ENCODE data around the gene EDN3.

EDN3 gene

DNA sequence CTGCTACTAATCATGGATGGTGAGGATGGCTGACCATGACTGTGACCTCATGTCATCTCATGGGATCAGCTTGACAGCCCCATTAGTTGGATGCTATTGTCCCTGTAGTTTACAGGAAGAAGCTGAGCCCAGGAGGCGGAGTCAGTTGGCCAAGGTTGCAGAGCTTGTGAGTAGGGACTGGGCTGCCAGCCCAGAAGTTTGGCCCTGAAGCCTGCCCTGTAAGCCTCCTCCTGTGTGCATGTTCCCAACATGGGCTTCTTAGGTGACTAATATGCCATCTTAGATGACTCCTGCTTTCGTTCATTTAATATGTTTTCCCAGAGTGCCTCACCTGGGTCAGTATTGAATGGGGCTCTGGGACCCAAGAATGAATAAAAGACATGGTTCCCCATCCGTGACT is 6.9 kb downstream of the EDN3 start:
- DNase-seq (ENCODE audit: insufficient read length, low spot score) (no peak), FAIRE-seq (no peak)

DNA sequence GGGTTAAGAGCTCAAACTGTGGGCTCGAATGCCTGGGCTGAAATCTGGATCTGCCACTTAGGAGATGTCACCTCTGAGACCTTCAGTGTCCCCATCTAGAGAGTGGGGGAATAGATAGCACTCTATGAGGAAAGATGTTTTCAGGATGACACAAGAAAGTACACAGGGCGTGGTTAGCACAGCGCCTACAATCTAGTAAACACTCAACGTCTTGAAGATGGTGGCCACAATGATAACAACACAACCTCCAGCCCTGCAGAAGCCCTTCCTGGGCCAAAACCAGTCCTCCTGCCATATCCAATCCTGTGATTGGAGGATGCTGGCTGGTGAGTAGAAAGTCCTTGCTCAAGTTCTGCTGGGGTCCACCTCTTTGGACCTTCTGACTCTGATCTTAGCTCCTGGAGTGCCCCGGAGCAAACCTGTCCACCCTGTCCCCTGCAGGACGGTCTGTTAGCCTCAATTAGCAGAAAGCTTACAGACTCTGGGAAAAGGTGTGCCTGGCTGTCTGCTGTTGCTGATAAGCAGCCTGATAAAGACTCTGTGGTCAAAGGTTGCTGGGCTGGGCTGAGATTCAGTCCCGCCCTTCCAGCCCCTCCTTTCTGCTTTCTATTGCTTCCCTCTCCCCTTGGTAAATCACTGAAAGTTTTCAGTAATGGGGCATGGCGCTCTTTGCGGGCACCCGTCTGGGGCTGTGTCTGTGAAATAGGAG is 8.2 kb downstream of the EDN3 start:
- FAIRE-seq (peak; percentile 74), DNase-seq (ENCODE audit: insufficient read length, low spot score) (no peak)

DNA sequence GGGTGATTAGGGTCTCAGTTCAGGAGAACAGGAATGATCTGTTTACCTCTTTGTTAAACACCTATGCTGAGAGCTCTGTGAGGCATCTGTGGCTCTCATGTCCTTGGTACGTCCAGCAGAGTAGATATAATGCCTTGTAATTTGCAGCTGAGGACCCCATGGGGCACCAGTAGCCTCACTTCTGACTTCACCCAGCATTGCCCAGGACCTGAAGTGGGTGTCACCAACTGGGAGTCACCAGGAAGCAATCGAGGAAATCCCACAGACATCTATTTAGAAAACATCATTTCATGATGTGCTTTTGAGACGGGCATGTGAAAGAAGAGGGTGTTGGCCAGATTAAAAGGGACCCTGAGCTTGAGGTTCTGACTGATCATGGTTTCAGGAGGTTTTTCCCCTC is 8.8 kb downstream of the EDN3 start:
- FAIRE-seq = peak; percentile 67
- no peak for DNase-seq (ENCODE audit: insufficient read length, low spot score)

DNA sequence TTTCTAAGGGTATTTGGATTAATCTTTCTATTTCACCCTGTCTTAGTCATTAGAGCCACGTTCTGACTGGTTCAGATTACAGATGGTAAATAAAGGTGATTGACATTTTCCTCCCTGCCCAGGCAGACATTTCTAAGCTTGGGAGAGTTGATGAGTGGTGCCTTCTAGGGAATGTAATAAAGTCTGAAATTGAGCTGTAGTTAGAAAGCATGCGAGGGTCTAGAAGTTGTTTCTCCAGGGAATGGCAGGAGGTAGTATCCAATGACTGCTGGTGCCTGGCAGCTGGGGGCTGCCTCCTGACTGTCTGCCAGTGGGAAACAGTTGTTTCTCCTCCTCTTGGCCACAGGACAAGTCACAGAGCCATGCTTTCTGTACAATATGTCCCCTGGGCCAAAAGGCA is 14.6 kb downstream of the EDN3 start:
- FAIRE-seq (peak; percentile 92), DNase-seq (ENCODE audit: insufficient read length, low spot score) (no peak)

DNA sequence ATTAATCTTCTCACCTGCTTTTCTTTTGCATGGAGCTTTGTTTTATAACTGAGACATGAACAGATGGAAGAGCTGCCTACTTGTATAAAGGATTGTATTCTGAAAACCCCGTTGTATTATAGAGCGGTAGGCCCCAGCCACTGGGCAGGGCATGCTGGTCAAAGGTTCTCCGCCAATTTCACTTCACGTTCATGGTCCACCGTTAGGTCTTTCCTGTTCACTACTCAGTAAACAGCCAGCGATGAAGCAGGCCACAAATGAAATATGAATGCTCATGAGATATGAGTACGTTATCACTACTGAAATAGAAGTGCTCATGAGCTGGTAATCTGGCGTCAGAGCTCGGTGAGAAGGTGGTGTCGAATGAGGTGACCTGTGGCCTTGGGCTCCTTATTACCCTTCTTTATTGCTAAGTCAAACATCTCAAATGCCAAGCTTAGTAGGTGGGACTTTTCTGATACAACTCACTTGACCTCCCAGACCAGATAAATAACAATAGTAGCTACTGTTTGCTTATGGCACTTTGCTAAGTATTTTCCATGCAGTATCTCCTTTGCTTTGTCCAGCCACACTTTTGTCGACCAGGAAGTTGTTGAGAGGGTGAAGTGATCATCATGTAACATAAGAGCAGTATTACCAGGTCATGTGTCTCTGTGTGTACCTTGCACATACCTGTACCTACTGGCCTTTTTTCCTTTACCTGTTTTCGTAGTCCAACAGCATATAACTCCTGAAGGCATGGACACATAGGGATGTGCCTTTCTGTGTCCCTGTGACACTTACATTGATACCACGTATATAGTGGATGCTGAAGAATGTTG is 16.7 kb downstream of the EDN3 start:
- FAIRE-seq (peak; percentile 98), DNase-seq (ENCODE audit: insufficient read length, low spot score) (no peak)

DNA sequence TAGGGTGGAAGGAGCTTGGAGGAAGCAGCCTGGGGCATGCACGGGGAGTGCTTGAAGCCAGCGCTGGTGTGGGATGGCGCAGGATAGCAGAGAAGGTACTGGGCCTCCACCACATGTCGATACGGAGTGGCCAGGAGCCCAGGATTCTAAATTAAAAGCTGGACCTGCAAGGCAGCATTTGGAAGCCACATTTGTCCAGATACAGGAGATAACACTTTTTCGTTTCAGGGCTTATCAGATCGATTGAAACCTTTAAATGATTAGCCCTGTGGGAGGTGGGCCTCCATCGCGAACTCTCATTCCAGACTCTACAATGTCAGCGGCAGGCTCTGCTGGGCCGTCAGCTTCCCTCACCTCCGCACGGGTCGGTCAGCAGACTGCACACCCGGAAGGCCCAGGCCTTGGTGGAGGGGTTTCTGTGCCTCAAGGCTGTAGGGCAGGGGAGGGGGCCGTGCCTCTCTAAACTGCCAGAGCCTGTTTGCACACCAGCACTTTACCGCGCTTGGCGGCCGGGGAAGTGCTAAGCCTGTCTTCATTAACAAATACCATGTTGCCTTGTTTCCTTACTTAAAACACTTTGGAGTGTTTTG is 17.9 kb downstream of the EDN3 start:
- DNase-seq (ENCODE audit: insufficient read length, low spot score) (no peak), FAIRE-seq (peak; percentile 36)

DNA sequence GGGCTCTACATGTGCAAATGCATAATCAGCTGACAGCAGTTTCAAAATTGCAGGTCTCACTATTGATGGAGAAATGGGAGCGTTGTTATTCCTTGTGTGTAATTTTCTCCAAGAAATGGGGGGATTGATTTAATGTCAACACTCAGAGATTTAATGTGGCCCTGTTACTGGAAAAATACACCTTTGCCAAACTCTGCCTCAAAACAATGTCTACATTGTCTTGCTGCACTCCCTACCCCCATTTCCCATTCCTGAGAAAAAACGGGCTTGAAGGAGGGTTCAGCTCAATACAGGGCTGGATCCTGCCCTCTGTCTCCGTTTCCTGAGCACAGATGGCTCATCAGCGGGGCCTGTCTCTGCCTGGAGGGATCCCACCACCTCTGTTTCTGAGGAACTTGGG is 18.4 kb downstream of the EDN3 start:
- peak; percentile 67 for FAIRE-seq

DNA sequence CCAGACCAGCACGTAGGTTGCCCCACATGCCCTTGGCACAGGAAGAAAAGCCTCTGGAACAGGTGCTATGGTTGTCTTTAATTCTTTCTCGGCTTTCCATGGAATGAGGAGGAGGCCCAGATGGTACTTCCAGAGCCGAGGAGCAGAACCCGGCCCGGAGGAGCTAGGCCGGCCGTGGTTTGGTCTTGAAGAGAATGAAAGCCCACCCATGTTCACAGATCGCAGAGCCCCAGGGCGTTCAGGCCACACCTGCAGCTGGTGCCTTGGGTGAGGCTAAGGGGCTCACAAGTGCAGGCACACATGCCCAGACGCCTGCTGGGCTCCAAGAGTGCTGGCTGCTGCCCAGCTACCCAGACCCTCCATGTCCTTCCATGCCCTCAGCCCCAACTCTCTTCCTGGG is 20.0 kb downstream of the EDN3 start:
- FAIRE-seq = no peak
- no peak for DNase-seq (ENCODE audit: insufficient read length, low spot score)

More for the DNA sequence above, 18.4 kb downstream of the EDN3 start:
- no peak for DNase-seq (ENCODE audit: insufficient read length, low spot score)

DNA sequence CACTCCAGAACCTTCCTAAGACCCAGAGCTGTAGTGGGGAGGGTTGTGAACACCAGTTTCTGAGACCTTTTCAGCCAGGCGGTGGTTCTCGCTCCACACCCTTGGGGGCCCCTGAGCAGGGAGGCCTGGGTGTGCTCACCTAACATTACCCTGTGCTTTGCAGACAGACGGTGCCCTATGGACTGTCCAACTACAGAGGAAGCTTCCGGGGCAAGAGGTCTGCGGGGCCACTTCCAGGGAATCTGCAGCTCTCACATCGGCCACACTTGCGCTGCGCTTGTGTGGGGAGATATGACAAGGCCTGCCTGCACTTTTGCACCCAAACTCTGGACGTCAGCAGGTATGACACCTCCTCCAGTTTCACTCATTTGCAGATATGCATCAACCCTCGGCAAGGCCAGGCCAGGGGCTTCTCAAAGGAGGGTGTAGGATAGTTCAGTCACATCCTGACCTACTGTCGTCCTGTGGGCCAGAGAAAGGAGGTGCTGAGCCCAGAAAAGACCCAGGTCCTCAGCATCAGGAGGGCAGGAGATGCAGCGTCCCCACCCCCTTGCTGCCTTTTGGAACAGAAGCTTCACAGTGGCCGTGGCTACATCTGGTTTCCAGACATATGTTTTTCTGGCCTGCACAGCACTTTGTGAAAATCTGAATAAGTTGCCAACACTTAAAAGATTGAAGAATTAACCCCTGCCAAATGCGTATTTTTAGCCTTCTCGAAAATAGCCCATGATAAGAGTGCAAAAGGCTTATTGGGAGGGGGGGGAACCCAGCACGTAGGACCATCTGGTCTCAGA is 20.6 kb downstream of the EDN3 start:
- FAIRE-seq = peak; percentile 49
- DNase-seq (ENCODE audit: insufficient read length, low spot score) = no peak

DNA sequence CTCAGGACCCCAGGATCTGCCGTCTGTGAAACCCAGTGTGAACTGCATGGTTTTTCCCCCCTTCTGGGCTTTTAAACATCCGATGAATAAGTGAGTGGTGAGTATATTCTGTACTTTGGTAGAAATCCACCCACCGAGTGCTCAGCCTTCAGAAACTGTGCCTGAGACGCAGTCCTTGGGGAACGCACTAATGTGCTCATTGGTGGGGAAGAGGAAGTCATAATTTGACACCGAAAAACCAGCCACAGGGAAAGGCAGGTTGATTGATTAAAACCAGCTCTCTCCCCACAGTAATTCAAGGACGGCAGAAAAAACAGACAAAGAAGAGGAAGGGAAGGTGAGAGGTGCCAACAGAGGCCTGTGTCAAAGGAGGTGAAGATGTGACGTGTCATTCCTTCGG is 21.7 kb downstream of the EDN3 start:
- DNase-seq (ENCODE audit: insufficient read length, low spot score) (no peak), FAIRE-seq (peak; percentile 20)

DNA sequence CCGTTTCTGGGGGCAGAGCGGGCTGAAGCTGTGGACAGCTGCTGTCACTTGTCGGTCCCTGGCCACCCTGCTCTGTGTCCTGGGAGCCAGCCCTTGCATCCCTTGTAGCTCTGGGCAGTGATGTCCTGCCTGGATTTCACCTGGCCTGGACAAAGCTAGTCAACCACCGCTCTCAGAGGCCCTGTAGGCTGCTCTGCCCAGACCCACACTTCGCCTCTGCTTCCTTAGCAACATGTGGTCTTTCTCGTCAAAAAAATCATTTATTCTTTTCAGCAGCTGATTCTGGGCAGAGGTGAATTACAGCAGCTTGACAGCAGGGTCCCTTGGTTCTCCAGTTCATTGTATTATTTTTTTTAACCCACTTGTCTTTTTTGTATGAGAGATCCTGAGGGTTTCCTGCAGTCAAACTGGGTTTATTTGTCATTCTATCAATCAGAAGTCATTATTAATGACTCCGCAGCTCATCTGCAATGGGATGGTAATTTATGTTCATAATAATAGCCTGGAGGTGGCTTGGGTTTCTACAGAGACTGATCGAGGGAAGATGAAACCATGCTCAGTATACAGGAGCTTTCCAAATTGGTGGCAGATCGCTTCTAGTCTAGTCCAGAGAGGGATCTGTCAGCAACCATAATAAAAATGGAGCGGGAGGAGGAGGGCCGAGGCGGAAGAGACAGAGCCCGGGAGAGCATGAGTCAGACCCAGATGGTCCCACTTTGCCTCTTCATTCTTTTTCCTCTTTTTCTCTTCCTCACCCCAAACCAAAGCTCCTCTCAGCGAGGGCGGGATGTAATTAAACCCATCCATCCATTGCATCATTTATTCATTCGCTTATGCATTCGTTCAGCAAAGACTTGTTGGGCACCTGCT is 22.4 kb downstream of the EDN3 start:
- DNase-seq (ENCODE audit: insufficient read length, low spot score) (no peak), FAIRE-seq (peak; percentile 70)

DNA sequence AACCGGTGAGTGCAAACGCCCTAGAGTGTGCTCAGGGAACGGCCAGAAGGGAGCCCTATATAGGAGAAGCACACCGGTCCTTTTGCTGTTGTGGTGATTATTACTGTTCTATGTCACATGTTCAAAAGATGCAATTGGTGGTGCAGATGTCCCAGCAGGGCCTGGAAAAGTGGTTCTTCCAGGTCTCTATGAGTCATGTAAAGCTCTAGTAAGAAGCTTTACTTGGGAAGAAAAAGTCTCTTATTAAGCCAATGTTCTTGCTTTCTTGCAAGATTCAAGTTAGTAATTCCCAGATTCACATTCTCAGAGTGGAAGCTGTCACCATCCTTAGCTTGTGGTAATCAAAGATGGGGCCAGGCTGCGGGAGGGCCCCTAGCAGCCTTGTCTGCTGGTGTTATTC is 23.3 kb downstream of the EDN3 start:
- DNase-seq (ENCODE audit: insufficient read length, low spot score) (no peak), FAIRE-seq (peak; percentile 77)

DNA sequence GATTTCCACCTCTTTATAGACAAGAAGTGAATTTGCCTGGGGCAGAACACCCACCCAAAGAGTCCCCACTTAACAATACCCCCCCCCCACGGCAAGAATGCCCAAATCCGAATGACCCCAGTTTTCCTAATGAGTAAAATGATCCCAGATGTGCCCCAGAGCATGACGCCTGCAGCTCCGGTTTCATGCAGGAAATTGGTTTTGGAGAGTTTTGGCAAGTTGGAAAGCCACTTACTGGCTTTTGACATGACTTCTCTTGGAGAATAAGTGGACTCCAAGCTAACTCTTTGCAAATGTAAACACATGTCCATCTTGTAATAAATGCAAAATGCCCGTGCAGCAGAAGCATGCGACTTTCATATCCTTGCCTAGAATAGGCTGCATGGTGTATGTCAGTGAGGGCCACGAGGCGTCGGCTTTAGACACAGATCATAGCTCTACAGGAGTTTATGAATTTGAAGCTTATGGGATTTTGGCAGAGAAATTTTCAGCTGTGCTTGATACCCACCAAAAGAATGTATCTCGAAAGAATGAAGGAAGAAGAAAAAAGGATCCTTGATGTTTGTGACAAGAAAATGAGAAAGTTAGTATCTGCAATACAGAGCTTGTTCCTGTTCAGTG is 24.2 kb downstream of the EDN3 start:
- FAIRE-seq (no peak), DNase-seq (ENCODE audit: insufficient read length, low spot score) (no peak)

DNA sequence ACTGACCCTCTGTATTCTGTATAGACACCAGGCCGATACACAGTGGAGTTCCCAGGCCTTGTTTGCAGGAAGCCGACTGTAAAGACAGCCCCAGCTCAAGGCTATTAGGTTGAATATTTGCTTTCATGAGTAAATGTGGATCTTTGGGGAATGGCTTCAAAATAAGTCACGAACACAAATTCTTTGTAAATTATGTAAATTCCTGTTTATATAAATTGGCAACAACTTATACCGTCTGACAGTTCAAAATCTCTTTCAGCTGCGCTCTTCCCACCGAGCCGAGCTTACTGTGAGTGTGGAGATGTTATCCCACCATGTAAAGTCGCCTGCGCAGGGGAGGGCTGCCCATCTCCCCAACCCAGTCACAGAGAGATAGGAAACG is 24.7 kb downstream of the EDN3 start:
- FAIRE-seq = no peak
- DNase-seq (ENCODE audit: insufficient read length, low spot score) = no peak

DNA sequence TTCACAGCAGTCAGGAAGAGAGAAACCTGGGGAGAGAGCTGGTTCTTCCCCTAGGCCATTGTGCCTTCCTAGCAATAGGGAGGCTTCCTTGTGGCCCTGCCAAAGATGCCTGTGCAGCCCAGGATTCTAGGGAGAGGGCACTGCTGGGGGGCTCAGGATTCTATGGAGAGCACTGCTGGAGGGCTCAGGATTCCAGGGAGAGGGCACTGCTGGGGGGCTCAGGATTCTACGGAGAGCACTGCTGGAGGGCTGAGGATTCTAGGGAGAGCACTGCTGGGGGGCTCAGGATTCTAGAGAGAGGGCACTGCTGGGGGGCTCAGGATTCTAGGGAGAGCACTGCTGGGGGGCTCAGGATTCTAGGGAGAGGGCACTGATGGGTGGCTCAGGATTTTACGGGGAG is 25.8 kb downstream of the EDN3 start:
- FAIRE-seq = no peak
- DNase-seq (ENCODE audit: insufficient read length, low spot score) = no peak

DNA sequence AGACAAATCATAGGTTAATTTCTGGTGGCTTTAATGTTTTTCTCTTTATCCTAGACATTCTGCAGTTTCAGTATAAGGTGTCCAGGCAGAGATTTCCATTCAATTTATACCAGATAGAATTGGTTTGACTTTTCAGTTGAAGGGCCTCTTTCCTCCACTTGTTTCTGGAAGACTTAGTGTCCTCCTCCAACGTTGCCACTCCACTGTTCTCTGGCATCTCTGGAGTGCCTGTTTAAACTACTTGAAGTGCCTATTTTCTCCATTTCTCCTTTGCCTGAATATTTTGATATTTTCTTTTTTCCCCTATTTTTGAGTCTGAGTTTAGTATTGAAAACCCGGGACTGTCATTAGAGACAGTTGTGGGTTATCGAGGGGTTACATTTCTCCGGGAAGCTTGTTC is 27.7 kb downstream of the EDN3 start:
- DNase-seq (ENCODE audit: insufficient read length, low spot score) = no peak
- FAIRE-seq = no peak

DNA sequence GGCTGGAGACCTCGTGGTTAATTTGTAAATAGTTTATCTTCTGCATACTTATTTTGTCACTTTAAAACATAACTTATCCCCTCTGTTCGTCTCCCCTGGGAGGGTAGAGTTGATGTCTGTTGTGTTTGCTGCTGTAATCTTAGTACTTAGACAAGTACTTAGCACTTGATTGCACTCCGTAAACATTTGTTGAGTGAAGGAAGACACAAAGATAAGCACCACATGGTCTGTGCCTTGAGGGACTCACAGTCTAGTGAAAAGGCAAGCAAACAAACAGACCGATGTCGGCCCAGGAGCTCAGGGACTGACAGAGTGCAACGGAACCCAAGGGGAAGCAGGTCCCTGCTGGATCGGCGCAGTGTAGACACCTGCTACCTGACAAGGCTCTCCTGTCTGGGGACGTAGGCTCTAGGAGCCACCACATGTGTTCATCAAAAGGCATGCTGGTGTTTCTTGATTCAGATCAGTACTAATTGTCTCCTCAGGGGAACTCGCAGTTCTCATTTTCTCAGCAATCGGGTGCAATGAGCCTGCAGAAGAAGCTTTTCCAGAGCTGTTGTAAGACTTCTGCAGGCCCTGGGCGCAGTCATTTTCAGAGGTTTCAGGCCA is 31.4 kb downstream of the EDN3 start:
- DNase-seq (ENCODE audit: insufficient read length, low spot score) (no peak), FAIRE-seq (peak; percentile 67)

DNA sequence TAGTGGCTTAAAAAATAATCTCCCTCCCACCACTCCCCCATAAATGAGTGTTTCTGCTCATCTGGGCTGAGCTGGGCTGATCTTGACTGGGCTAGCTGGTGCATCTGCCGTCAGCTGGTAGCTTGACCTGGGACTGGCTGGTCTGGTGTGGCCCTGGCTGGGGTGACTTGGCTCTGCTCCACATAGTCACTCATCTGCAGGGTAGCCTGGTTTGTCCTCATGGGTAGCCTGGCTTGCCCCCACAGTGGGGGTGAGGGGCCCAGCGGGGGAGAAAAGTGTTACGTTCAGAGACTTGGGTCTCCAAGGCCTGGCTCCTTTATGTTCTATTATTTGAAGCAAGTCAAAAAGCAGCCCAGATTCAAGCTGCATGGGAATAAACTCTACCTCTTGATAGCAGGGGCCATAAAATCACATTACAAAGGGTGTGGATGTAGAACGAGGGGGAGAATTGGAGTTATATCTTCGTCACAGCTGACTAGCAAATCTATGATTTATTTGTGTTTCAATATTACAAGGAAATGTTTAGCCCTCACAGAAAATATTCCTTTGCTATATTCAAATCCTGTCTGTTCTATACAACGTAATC is 32.9 kb downstream of the EDN3 start:
- no peak for DNase-seq (ENCODE audit: insufficient read length, low spot score)
- FAIRE-seq = no peak

DNA sequence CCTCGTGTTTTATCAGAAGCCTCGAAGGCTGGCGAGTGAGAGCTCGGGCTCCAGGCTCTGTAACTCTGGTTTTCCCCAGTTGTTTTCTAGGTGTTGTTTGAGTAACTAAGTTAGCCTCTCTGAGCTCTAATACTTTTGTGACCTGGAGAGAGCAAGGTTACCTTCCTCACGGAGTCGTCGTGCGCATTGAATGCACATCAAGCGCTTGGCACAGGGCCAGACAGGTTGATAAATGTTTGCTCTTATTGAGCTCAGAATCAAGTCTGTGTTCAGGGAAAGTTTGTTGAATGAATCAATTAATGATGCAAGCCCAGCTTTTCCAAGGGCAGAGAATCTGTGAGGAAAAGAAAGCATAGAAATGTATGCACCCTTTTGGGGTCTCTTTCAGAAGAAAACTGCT is 33.5 kb downstream of the EDN3 start:
- no peak for FAIRE-seq
- no peak for DNase-seq (ENCODE audit: insufficient read length, low spot score)
